Ovary (tissue), 9 donors: ENCODE results near the gene QSOX1. TPM values are rescaled to one million over a fixed set of nuclear protein-coding genes. Genes with fewer than 3 reads are reported as not detected.

Experiments
- DNase-seq, 5 donors: peaks; one replicate each; pipeline ENCODE4 v3.0.0-alpha.2; 2019 to 2020
- H3K27ac ChIP-seq, 2 donors: fragments of 200-600 bp; one replicate each; pipeline versions ENCODE4 v1.5.1 to v1.8.0; 2019 to 2022
- H3K27me3 ChIP-seq: fragments of 200-600 bp; one replicate; pipeline ENCODE4 v1.8.0; 2022
- H3K36me3 ChIP-seq: fragments of 200-600 bp; sonication (generic); one replicate; pipeline ENCODE4 v1.5.1; 2019
- H3K4me1 ChIP-seq: one replicate; pipeline ENCODE4 v1.8.1; 2013; ENCODE audit warnings: mild to moderate bottlenecking, moderate library complexity; ENCODE audit not compliant: insufficient read depth
- H3K4me3 ChIP-seq: fragments of 200-600 bp; sonication (generic); one replicate; pipeline ENCODE4 v1.5.1; 2017
- H3K9me3 ChIP-seq, 2 donors: fragments of 200-600 bp in 1 of 2; sonication (generic) in 1 of 2; one replicate each; pipeline versions ENCODE4 v1.5.1 to v1.8.1; 2013 to 2019; ENCODE audit warnings: mild to moderate bottlenecking in 1 of 2, moderate library complexity in 1 of 2
- CTCF ChIP-seq, 3 donors: fragments of 450-650 bp in 2 of 3; fragments of 200-600 bp in 1 of 3; IDR thresholded peaks; one replicate each; pipeline versions ENCODE4 v1.5.1 to v1.8.0; 2016 to 2022; ENCODE audit warnings: antibody characterized with exemption in 3 of 3, mild to moderate bottlenecking in 1 of 3
- EP300 ChIP-seq: sonication (generic); formaldehyde crosslinking; IDR thresholded peaks from one replicate; pipeline ENCODE4 v1.6.1; 2017; ENCODE audit warnings: antibody characterized with exemption
- POLR2A ChIP-seq: fragments of 450-650 bp; IDR thresholded peaks from one replicate; pipeline ENCODE4 v1.6.1; 2017; ENCODE audit warnings: antibody characterized with exemption, mild to moderate bottlenecking, moderate library complexity
- WGBS, 3 donors: extraction: QIAGEN DNeasy Blood & Tissue Kit in 1 of 3; methylation state at CpG; one replicate each; pipeline versions ENCODE4 v1.1.5 to v1.1.7; 2013 to 2017; 5-methylcytosine and 5-hydroxymethylcytosine counted together
- intact Hi-C, 4 donors: fragments of 100-400 bp; cut with DNase I; formaldehyde crosslinking; loops; one replicate each; pipeline versions ENCODE4 v1.11.0 to v1.15.1; 2022 to 2023
- polyA plus RNA-seq, 2 donors: library from polyadenylated mRNA; stranded (reverse); fragments of 200-250 nt in 1 of 2; fragments of 350-450 nt in 1 of 2; fragmentation: Illumina TruSeq in 1 of 2; extraction: RNeasy Lipid Tissue Mini Kit (QIAGEN cat#74804) in 1 of 2; gene quantifications; one replicate each; pipeline ENCODE4 v1.2.3, GENCODE V29; 2013 to 2014
- total RNA-seq, 7 donors: library from RNA; depleted of rRNA in 2 of 7; stranded (reverse); fragments of >200 nt in 2 of 7; fragmentation: NEBNext Ultra II Directional in 3 of 7; extraction: Animal tissue kit (Norgen Biotek cat#: 25700) in 3 of 7; gene quantifications; one replicate each; pipeline versions ENCODE4 v1.1.0 to v1.2.4, GENCODE V29; 2016 to 2023
- donor health status: DM: no; HTN: no; CAD: no; lungs with moderate emphysema.
- donor health status: DM: no; HTN: no; CAD: no.
- donor health status: Bipolar disorder and iron deficiency.
- donor health status: DM: yes; HTN: yes; CAD: no.
- donor health status: DM: no; HTN: no; CAD: no.
- donor health status: DM: yes; HTN: yes; CAD: no.

The QSOX1 gene
- total and polyA plus RNA-seq, 9 donors: 57.8 to 475 (median 155) TPM

- WGBS, 3 donors: 4 to 5% (median 5%) methylated on average over 59 to 71 of the region's 71 CpGs
- Histone ChIP-seq H3K9me3 (no peaks in the 10 kb centered on the region), H3K4me1 (peaks cover 11% of the 10 kb centered on the region), H3K36me3 (no peaks in the 10 kb centered on the region), H3K27me3 (peaks cover 5% of the 10 kb centered on the region), H3K27ac (no peak overlapping the region), H3K4me3 (no peak overlapping the region)
- no peak for TF ChIP-seq EP300
- TF ChIP-seq CTCF (IDR thresholded peaks at IDR 0.05): no peak
- TF ChIP-seq POLR2A: no peak
- DNase-seq: no peak
- intact Hi-C loops: no loop called here
Measured at GRCh38 chr1:180233191-180234011, 78.7 kb downstream of the QSOX1 start.

- H3K4me1 ChIP-seq: peaks cover 11% of the 10 kb centered on the region
- H3K27me3 ChIP-seq: peaks cover 5% of the 10 kb centered on the region
- no peaks in the 10 kb centered on the region for H3K36me3 ChIP-seq
- H3K9me3 ChIP-seq: no peaks in the 10 kb centered on the region
- no peak for TF ChIP-seq POLR2A
- WGBS, 3 donors: 3 to 4% (median 3%) methylated on average over 41 to 51 of the region's 51 CpGs
- DNase-seq: no peak
- intact Hi-C loops: no loop called here
- no peak overlapping the region for H3K27ac ChIP-seq
- no peak overlapping the region for H3K4me3 ChIP-seq
Measured at GRCh38 chr1:180234369-180235076, 79.9 kb downstream of the QSOX1 start.

DNA sequence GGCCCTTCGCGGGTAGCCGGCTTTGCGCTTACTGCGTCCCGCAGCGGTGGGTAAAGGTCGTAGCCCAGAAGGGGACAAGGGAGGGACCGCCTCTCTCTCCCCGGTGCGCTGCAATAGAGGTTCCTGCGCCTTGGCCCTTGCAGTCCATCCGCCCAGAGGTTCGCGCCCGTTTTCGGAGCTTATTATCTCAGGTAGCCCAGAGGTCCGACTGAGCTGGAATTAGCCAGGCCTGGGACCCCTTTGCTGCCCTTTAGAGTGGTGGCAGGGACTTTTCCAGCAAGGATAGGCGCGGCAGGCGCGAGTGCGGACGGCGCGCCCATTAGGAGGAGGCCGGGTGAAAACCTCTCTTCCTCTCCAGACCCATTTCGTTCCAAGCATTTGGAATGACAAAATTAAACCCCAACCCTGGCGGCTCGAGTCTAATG lies 80.4 kb downstream of the QSOX1 start:
- Histone ChIP-seq H3K27ac (no peak overlapping the region), H3K4me3 (no peak overlapping the region), H3K9me3 (no peaks in the 10 kb centered on the region), H3K36me3 (no peaks in the 10 kb centered on the region), H3K27me3 (peaks cover 5% of the 10 kb centered on the region), H3K4me1 (peaks cover 11% of the 10 kb centered on the region)
- 1 to 4% (median 3%) methylated on average over 24 to 30 of the region's 30 CpGs for WGBS, 3 donors
- intact Hi-C loops: no loop called here
- no peak for TF ChIP-seq CTCF (IDR thresholded peaks at IDR 0.05)
- DNase-seq: no peak

DNA sequence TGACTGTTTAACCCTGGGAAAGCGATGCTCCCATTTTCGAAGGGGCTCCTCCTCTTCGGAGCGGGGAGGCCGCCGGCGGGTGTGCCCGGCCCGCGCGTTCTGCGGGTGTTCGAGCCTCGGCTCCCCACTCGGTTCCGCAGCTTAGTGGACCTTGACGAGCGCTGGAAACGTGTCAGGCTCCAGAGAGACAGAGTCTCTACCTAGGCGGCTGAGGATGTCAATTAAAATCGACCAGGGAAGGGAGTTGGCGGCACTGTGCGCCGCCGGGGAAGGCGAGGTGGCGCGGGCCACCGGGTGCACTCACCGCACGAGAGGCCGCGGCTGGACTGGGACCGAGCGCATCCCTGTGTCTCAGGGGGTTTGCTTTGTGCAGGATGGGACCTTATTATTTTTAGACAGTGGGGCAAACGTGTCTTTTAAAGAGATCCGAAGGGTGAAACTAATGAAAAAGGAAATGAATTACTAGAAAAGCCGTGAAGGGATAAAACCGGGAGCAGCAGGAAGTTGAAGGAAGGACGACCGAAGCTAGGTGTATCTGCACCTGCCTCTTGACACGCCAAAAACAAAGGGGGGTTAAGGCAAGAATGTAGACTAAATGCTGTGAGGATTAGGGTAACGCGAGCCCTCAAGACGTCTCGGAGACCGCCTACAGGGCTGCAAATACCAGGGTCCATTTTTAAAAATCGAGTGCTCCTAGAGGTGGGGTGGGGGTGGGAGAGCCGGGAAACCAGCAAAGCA lies 81.0 kb downstream of the QSOX1 start:
- Histone ChIP-seq H3K4me1 (peaks cover 8% of the 10 kb centered on the region), H3K27me3 (peaks cover 5% of the 10 kb centered on the region), H3K4me3 (no peak overlapping the region), H3K36me3 (no peaks in the 10 kb centered on the region), H3K27ac (no peak overlapping the region), H3K9me3 (no peaks in the 10 kb centered on the region)
- no peak for TF ChIP-seq POLR2A
- TF ChIP-seq EP300: no peak
- no peak for TF ChIP-seq CTCF (IDR thresholded peaks at IDR 0.05)
- intact Hi-C loops: no loop called here
- no peak for DNase-seq
- WGBS, 3 donors: 5 to 7% (median 6%) methylated on average over 49 of the region's 49 CpGs
